D721Med (cell line): ENCODE data around the gene ANKK1.
A peak's percentile ranks its signal among the peaks of the same experiment; 100 is the strongest.

Experiments used
- DNase-seq: peaks from one replicate; pipeline ENCODE4 v3.0.0; 2011; ENCODE audit warnings: low spot score; ENCODE audit not compliant: insufficient read length
- FAIRE-seq: peaks from 2 replicates; lab custom pipeline; 2011; peaks lifted over from hg19 to GRCh38; lab: Jason Lieb, UNC
- TF ChIP-seq, protein P1 (sequence below): IDR thresholded peaks from 2 replicates; pipeline ENCODE4 v1.5.1; 2012; ENCODE audit warnings: mild to moderate bottlenecking, control low read depth; ENCODE audit not compliant: insufficient read depth; ENCODE audit errors: missing control alignments

The ANKK1 gene, protein sequence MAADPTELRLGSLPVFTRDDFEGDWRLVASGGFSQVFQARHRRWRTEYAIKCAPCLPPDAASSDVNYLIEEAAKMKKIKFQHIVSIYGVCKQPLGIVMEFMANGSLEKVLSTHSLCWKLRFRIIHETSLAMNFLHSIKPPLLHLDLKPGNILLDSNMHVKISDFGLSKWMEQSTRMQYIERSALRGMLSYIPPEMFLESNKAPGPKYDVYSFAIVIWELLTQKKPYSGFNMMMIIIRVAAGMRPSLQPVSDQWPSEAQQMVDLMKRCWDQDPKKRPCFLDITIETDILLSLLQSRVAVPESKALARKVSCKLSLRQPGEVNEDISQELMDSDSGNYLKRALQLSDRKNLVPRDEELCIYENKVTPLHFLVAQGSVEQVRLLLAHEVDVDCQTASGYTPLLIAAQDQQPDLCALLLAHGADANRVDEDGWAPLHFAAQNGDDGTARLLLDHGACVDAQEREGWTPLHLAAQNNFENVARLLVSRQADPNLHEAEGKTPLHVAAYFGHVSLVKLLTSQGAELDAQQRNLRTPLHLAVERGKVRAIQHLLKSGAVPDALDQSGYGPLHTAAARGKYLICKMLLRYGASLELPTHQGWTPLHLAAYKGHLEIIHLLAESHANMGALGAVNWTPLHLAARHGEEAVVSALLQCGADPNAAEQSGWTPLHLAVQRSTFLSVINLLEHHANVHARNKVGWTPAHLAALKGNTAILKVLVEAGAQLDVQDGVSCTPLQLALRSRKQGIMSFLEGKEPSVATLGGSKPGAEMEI

DNA sequence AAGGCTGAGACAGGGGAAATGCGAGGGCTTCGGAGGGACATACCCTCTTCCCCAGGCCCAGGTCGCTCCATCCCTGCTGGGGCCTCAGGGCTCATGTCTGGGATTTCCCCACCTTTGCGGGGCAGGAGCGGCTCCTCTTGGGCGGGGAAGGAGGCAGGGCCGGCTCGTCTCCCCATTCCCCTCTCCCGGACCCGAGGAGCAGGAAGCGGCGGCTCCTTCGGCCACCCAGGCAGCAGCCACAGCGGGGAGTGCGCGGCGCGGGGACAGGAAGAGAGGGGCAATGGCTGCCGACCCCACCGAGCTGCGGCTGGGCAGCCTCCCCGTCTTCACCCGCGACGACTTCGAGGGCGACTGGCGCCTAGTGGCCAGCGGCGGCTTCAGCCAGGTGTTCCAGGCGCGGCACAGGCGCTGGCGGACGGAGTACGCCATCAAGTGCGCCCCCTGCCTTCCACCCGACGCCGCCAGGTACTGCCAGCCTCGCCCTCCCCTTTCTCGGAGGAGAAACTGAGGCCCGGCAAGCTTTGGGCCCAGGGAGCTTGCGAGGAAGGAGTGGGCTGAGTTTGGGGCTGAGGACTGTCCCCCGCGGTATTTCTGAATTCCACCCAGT, at the start of gene ANKK1:
TSS of gene ANKK1 (plus strand) at position 175 of the 607 bp plus-strand sequence. CDS start at position 281, 106 bp downstream.
- DNase-seq: no peak
- no peak for FAIRE-seq
- TF ChIP-seq, protein P1, sequence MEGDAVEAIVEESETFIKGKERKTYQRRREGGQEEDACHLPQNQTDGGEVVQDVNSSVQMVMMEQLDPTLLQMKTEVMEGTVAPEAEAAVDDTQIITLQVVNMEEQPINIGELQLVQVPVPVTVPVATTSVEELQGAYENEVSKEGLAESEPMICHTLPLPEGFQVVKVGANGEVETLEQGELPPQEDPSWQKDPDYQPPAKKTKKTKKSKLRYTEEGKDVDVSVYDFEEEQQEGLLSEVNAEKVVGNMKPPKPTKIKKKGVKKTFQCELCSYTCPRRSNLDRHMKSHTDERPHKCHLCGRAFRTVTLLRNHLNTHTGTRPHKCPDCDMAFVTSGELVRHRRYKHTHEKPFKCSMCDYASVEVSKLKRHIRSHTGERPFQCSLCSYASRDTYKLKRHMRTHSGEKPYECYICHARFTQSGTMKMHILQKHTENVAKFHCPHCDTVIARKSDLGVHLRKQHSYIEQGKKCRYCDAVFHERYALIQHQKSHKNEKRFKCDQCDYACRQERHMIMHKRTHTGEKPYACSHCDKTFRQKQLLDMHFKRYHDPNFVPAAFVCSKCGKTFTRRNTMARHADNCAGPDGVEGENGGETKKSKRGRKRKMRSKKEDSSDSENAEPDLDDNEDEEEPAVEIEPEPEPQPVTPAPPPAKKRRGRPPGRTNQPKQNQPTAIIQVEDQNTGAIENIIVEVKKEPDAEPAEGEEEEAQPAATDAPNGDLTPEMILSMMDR: no peak

DNA sequence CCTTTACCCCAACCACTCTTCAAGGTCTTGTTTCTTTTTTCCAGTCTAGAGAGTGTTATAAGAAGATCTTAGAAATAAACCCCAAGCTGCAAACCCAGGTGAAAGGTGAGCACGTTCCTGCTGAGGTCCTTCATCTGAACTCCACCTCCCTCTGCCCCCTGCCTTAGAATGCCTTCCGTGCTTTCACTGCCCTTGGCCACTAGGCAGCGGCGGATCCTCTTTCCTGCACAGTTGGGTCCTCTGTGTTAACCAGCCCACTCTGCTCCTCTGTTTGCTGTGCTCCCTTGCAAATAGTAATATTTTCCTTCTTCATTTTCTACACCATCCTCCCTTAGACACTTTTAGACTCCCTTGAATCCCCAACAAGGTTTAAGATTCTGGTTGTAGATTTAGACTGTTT, 48.8 kb upstream of the ANKK1 start:
- no peak for DNase-seq
- TF ChIP-seq, protein P1: no peak
- no peak for FAIRE-seq

DNA sequence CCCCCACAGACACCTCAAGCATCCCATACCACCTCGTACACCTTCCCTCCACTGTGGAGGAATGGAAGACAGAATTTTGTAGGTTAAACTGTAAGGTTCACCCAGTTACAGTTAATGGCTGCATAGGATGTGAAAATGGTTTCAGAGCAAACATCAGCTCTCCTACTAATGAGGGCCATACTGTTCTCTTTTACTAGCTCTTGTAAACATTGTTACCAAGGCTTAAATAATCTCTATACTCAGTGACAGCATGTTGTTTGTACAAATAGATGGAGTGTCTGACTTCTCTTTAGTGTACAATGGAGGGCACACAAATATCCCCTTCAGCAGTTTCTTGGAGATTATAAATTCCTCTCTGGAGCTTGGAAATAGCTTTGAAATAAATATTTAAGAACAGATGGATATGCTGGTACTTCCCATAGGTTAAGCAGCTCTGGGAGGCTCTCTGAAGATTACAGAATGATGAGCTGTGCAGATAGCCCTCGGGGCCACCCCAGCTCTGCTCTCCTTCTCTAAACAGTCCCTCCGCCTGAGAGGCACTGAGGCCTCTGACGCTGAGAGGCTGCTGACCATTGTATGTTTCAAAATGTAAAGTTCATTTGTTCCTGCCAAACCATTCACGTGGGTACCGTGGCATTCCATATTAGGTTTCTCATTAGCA, 47.5 kb upstream of the ANKK1 start:
- TF ChIP-seq, protein P1: no peak
- DNase-seq (no peak), FAIRE-seq (peak; percentile 51)

DNA sequence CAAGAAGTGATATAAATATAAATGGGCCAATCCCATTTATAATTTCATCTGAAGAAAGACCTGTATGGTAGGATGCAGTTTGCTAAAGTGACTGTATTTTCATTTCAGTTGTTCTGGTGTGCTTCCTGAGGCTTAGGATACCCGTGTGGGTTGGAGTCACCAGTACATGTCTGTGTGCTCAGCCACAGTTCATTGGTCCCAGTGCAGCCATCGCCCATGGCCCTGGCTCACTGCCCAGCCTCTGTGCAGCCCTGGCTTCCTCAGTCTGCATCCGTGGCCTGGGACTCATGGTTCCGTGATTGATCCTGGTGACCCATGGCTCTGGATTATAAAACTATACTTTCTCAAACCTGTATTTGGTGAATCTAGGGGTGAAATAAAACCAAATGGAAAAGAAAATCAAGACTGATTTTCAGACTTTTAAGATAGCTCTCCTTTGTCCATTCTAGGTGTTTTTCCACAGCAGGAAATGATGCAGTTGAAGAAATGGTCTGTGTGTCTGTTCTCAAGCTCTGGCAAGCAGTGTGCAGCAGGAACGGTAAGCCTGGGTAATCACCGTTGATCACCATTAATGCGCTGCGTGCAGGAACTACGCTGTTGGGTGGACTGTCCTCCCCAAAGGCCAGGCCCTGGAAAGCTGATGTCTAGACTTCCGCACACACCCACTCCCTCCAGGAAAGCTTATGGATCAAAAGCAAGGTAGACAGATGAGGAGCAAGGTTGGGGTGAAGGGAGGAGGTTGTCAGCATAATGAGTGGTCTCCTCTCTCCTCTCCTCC, 46.0 kb upstream of the ANKK1 start:
- no peak for DNase-seq
- TF ChIP-seq, protein P1: no peak
- no peak for FAIRE-seq

DNA sequence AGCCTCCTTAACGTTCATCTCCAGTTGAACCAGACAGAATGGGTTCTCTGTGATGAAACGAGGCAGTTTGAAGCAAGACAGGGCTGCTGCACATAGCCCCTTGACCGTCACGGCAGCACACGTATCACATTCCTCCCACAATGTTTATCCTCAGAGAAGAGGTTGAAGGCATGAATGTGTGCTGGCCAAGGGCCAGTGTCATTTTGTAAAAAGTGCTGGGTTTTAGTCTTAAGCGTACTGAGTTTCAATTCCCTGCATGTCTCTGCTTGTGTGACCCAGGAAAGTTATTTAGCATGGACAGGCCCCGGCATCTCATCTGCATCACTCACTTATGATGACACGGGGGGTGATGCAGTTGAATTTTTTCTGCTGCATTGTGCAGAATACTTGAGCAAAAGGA, 41.6 kb upstream of the ANKK1 start:
- DNase-seq: no peak
- FAIRE-seq: no peak
- TF ChIP-seq, protein P1: no peak

DNA sequence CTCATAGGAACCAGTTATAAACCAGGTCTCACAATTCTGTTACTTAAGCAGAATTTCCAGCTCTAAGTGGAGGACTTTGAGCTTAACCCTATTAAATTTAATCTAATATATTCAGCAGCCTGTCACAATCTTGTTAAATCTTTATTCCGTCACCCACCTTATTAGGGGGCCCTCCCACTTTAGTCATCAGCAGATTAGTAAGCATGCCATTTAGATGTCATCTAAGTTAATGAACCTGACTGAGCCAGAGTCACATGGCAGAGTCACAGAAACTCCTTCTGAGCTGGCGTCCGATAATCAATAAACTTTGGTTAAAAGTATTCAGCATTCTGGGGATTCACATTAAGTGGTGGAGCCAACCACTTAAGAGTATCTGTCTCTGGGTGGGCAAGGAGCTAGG, 38.1 kb upstream of the ANKK1 start:
- TF ChIP-seq, protein P1: no peak
- peak; percentile 32 for DNase-seq
- no peak for FAIRE-seq
